ENCODE results near the gene TUBGCP3. TPM values are rescaled to one million over a fixed set of nuclear protein-coding genes. Genes with fewer than 3 reads are reported as not detected.

Gene TUBGCP3
- total RNA-seq, 3 donors from 2014 or later, result 32.0 to 34.5 (median 32.1) TPM

- TF ChIP-seq POLR2AphosphoS5 (IDR thresholded peaks at IDR 0.05) (no peak), CTCF (IDR thresholded peaks at IDR 0.05) (no peak), POLR2A (IDR thresholded peaks at IDR 0.05) (no peak)
- Histone ChIP-seq H3K27ac (no peak overlapping the region), H3K4me1 (no peaks in the 10 kb centered on the region), H3K27me3 (peaks cover 0 to 39% of the 10 kb centered on the region in 2 donors), H3K4me3 (no peak overlapping the region), H3K36me3 (no peaks in the 10 kb centered on the region), H3K9me3 (peaks cover 0 to 7% of the 10 kb centered on the region in 2 donors)
- DNase-seq (ENCODE audit: low spot score in 2 of 2), result no peak
- intact Hi-C loops (cut with DNase I; ENCODE audit: low total_unique reads), result loop anchor here (2.0 kb wide), 1 partner anchor 33 kb away; no protein-coding TSS in a partner anchor
These were observed 136.2 kb downstream of the TUBGCP3 start for GRCh38 chr13:112451512-112452379.

GRCh38 chr13:112450904-112451240, 137.1 kb downstream of the TUBGCP3 start:
- H3K4me3 ChIP-seq, result no peak overlapping the region
- TF ChIP-seq POLR2A (IDR thresholded peaks at IDR 0.05), result no peak
- TF ChIP-seq POLR2AphosphoS5 (IDR thresholded peaks at IDR 0.05), result no peak
- TF ChIP-seq CTCF (IDR thresholded peaks at IDR 0.05), result no peak
- H3K4me1 ChIP-seq, result no peaks in the 10 kb centered on the region
- no peak for DNase-seq (ENCODE audit: low spot score in 2 of 2)
- H3K36me3 ChIP-seq, result no peaks in the 10 kb centered on the region
- H3K9me3 ChIP-seq, result no peaks in the 10 kb centered on the region
- H3K27ac ChIP-seq, result no peak overlapping the region
- intact Hi-C loops (cut with DNase I; ENCODE audit: low total_unique reads), result no loop called here
- H3K27me3 ChIP-seq, result peaks cover 0 to 42% of the 10 kb centered on the region in 2 donors

GRCh38 chr13:112450118-112450903, 137.6 kb downstream of the TUBGCP3 start:
- no peak overlapping the region for H3K27ac ChIP-seq
- DNase-seq (ENCODE audit: low spot score in 2 of 2), result no peak
- TF ChIP-seq POLR2AphosphoS5 (IDR thresholded peaks at IDR 0.05) (no peak), POLR2A (IDR thresholded peaks at IDR 0.05) (no peak), CTCF (IDR thresholded peaks at IDR 0.05) (no peak)
- no peaks in the 10 kb centered on the region for H3K36me3 ChIP-seq
- intact Hi-C loops (cut with DNase I; ENCODE audit: low total_unique reads), result no loop called here
- H3K4me3 ChIP-seq, result no peak overlapping the region
- H3K4me1 ChIP-seq, result no peaks in the 10 kb centered on the region
- no peaks in the 10 kb centered on the region for H3K9me3 ChIP-seq
- peaks cover 0 to 43% of the 10 kb centered on the region in 2 donors for H3K27me3 ChIP-seq

GRCh38 chr13:112449545-112449930, 138.4 kb downstream of the TUBGCP3 start:
- Histone ChIP-seq H3K4me1 (no peaks in the 10 kb centered on the region), H3K4me3 (no peak overlapping the region), H3K36me3 (no peaks in the 10 kb centered on the region), H3K9me3 (no peaks in the 10 kb centered on the region), H3K27ac (no peak overlapping the region), H3K27me3 (peaks cover 0 to 47% of the 10 kb centered on the region in 2 donors)
- DNase-seq (ENCODE audit: low spot score in 2 of 2), result no peak
- intact Hi-C loops (cut with DNase I; ENCODE audit: low total_unique reads), result no loop called here
- TF ChIP-seq POLR2AphosphoS5 (IDR thresholded peaks at IDR 0.05) (no peak), CTCF (IDR thresholded peaks at IDR 0.05) (no peak)
